Hepatic stellate cell (primary cell): ENCODE measurements around the gene ZNF689.
A peak's percentile ranks its signal among the peaks of the same experiment; 100 is the strongest.
"Not testable (repeated sequence)": the region's sequence is repeated elsewhere in the genome, so short reads cannot be mapped to it uniquely, and the experiment has no call there.

ENCODE experiments used
- DNase-seq: peaks from one replicate; pipeline ENCODE4 v3.0.0; 2011; ENCODE audit warnings: low spot score

Gene ZNF689

DNA sequence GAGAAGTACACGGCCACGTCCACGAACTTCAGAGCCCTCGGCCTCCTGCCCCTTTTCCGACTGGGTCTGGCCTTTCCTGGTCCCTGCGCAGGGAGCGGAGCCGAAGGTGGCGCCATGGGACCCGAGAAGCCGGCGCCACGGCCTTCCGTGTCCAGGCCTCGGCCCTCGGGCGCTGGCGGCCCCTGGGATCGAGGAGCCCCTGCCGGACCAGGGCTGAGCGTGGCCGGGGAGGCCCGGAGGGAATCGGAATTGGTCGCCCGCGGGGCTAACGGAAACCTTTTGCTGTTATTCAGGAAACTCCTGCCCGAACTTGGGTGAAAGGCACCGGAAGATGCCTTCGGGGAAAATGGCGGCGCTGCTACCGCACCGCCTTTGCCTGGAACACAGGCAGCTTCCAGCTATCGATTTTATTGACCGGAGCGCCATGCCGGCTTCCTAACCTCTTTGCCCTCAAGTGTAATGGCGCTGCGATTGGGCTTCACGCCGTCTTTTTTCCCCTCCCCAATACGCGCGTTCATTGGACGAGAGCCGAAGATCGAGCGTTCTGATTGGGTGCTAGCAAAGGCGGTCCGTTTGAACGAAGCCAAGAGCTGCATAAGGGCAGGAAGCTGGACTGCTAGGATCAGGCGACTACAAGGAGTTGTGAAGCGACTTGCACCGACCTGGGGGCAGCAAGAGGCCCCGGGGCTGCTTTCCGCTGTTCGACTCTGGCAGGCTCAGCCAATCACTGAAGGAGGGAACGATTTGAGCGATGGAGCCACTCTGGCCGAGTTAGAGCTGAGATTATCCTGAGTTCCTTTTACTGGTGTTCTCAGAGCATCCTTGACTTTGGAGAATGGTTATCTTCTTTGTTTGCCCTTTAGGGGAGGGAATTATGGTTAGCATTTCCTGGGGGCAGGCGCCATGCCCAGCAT is at the start of gene ZNF689:
TSS of gene ZNF689 (minus strand) at position 464 of the 914 bp plus-strand sequence. CDS start at position 116, 348 bp downstream.
- DNase-seq, result peak; percentile 98

DNA sequence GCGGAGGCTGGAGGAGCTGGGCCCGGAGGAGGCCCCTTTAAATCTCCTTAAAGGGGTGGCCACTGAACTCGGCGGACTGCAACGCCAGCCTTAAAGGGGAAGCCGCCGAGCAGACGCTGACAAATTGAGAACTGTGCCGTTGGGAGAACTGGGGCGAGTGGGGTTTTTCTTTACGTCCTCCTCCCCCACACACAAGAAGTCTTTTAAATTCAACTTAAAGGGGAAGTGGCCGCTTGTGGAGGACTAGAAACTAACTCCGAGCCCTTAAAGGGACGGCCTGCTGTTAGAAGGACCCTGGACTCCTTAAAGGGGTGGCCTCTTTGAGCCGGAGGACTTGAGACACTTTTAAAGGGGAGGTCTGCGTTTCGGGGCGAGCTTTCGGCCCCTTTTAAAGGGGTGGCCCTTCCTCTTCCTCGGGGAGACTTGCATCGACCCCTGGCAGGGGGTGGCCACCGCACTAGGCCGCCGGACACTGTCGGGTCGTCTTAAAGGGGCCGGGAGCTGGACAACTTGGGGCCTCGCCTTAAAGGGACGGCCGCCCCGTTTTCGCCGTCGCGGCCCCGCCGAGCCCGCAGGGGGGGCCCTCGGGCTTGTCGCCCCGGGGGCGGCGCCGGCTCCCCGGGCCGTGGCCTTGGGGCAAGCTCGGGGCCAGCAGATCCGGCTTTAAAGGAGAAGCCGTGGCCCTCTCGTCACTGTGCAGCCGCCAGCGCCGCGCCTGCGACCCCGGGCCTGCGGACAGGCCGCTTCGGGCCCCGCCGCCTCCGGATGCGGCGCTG is 48.7 kb upstream of the ZNF689 start:
- peak; percentile 91 for DNase-seq

DNA sequence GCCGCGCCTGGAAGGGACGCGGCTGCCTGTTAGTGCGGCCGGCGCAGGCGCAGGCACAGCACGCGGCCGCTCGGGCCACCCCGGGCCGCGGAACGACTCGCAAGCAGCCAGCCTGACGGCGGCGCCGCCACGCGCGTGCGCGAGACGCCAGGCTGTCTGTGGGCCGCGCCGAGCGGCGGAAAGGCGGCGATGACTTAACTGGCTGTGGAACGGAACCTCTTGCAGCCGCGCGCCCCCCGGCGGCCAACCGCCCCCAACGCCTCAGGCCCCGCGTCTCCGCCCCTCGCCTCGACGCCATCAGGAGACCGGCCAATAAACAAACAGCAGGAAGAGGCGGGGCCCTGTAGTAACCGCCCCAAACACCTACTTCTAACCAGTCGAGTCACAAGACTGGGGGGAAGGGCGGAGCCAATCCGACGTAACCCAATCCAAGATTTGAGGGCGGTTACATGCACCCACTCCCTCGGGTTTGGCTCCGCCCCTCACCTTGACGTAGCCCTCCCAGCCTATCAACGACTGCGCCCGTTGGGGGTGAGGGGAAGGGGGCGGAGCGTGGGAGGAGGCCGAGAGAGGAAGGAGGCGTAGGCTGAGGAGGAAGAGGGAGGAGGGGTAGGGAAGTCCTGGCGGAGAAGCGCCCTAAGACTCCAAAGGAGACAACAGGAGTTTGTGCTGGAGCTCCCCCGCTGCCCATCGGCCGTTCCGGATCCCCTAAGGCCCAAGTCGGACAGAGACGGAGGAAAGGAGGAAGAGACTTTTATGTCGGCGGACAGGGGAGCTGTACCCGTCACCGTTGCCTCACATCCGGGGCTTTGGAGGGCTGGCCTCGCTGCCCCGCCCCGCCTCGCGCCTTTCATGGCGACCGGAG is 47.9 kb upstream of the ZNF689 start, which contains the start of gene FBRS:
TSS of gene FBRS (plus strand) at position 566 of the 865 bp plus-strand sequence. CDS start 1,088 bp downstream, outside the sequence.
- peak; percentile 99 for DNase-seq

DNA sequence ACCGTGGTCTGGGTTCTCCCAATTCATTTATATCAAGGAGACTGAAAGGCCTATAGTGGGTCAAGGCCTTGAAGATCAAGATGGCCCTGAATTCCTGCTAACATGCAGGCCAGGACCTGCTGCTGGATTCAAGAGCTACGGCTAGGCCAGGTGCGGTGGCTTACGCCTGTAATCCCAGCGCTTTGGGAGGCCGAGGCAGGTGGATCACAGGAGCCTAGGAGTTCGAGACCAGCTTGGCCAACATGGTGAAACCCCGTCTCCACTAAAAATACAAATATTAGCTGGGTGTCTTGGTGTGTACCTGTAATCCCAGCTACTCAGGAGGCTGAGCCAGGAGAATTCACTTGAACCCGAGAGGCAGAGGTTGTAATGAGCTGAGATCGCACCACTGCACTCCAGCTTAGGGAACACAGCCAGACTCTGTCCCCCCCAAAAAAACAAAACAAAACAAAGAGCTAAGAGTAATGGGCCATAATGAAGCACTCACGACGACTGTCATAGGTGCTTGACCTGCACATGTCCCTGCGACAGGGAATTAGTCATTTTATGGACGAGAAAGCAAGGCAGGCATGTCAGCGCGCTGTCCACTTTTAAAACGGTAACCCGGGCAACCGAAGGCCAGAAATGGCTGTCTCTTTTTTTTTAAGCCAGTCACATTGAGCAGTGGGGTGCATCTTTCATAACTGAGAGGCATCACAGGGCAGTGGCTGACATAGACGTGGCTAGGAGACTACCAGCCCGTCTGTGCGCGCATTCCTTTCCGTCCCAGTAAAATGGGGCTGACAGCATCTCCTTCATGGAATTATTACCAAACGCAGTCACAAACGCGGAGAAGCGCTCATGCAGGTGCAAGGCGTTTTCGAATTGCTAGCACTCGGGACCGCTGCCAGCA is 47.0 kb upstream of the ZNF689 start:
- peak; percentile 57 for DNase-seq

DNA sequence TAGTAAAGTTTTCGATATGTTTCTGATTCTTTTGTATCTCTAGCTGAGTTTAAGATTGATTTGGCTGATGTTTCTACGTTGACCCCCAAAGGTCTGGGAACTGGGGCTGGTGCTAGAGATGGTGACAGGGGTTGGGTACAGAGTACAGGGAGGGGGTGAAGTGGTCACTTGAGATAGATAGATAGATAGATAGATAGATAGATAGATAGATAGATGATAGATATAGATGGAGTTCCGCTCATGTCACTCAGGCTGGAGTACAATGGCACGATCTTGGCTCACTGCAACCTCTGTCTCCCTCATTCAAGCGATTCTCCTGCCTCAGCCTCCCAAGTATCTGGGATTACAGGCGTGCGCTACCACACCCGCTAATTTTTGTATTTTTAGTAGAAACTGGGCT is 46.2 kb upstream of the ZNF689 start:
- no peak for DNase-seq

DNA sequence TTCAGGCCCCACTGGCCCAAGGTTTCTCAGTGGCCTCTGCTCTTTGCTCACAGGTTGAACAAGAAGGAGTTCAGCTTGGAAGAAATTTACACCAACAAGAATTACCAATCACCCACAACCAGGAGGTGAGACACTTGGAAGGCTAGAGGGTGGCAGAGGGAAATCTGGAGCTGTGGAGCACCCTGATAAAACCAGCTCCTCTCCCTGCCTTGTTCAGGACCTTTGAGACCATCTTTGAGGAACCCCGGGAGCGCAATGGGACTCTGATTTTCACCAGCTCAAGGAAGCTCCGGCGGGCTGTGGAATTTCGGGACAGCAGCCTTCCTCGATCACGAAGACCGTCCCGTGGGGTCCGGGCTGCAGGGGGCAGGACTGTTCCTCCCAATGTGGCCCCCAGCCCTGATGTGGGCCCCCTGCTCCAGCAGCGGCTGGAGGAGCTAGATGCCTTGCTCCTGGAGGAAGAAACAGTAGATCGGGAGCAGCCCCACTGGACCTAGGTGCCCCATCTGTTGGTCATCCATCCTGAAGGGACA is 45.7 kb upstream of the ZNF689 start:
- DNase-seq, result no peak

DNA sequence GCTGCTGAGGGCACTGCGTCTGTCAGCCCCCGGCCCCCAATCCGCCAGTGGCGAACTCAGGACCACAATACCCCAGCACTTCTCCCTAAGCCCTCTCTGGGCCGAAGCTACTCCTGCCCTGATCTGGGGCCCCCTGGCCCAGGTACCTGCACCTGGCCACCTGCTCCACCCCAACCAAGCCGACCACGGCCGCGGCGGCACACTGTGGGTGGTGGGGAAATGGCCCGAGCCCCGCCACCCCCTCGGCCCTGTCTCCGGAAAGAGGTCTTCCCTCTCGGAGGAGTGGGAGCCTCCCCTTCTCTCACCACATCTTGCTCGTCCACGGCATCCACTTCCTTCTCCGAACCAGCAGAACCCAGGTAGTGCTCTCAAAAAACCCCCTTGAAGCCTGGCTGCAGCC is 44.7 kb upstream of the ZNF689 start:
- DNase-seq, result no peak

DNA sequence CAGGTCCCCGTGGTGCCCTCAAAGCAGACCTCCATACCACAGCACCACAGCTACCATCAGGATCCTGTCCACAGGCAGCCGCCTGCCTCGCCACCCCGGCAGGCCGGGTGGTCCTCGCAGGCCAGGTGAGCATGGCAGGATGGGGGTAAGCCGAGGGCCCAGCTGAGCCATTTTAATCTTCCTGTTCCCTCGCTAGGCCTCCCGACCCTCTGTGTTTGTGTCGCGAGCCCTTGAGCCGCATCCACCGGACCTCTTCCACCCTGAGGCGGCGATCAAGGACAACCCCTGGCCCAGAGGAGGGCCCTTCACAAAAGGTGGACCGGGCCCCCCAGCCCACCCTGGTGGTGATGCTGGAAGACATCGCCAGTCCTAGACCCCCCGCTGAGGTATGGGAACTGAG is 42.5 kb upstream of the ZNF689 start:
- DNase-seq, result no peak

DNA sequence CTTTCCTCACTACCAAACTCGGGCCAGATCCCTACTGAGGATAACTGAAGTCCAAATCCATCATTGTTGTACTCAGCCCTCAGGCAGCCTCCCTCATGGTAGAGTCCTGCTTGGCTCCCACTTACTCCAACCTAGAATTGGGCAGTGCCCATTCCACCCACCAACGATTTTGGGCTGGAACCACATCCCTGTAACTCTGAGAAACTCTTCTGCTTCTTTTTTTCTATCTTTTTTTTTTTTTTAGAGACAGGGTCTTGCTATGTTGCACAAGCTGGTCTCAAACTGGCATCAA is 41.8 kb upstream of the ZNF689 start:
- DNase-seq, result no peak

DNA sequence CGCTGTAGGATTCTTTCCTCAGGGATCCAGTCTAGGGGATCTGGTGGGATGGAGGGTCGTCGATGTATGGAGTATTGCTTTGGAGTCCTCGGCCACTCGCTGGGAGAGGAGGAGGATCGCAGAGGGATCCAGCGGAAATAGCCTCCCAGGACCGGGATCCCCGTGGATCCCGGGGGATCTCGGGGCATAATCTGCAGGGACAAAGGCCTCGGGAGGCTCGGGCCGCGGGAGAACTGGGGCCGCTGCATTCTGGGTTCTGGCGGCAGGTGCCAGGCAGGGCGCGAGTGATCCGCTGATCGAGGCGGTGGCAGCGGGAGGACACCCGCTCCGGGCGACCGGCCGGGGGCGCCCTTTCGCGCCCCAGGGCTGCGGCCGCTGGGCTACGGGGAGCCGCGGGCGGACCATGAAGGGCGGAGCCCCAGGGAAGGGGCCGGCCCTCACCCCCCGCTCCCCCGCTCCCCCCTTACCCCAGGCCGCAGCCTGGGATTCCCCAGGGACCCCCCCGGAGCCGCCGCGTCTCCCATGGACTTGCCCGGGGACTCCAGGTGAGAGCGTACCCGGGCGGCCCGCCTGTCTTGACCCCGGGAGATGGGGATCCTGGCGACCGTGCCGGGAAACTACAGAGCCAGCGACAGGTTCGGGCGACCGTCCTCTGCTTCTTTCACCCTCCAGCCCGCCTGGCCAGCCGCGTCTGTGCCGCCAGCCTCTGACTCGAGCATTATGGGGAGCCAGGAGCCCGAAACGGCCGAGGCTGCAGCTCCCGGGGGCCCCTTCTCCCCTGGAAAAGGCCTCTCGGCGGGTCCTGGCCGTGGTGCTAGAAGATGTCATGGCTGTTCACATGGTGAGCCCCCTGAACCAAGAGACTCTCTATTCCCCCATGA is 41.2 kb upstream of the ZNF689 start:
- DNase-seq, result peak; percentile 82

DNA sequence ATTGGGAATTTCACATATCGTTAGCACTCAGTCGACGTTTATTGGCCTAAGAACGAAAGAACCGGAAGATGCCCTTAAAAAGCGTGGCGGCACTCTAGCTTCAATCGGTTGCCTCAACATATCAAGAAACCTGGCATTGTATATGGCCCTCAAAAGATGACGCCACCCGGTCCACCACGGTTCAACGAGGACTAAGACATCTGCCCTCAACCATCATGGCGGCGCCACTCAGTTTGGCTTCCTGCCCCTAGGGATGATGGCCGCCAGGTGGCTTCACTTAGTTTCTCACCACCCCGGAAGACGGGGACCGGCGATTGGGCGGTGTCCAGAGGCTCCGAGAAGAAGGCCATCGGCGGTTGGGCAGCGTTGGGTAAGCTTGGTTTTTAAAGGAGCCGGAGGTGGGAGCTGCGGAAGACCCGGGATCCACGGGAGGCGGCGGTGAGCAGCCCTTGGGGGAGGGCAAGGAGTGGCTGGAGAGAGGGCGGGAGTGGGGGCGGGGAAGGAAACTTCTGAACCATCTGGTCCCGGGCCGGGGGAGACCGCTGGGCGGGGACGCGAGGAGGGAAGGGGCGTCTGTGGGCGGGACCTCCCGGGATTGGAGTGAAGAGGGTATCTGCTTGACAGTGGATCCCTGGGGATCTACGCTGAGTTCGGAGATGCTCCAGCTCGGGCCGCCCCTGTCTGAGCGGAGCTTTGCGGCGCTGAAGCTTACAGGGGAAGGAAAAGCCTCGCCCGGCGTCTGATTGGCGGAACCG is 40.4 kb upstream of the ZNF689 start, which contains the start of gene PRR14:
TSS of gene PRR14 (plus strand) at position 592 of the 755 bp plus-strand sequence. CDS start 686 bp downstream, outside the sequence.
- peak; percentile 97 for DNase-seq

DNA sequence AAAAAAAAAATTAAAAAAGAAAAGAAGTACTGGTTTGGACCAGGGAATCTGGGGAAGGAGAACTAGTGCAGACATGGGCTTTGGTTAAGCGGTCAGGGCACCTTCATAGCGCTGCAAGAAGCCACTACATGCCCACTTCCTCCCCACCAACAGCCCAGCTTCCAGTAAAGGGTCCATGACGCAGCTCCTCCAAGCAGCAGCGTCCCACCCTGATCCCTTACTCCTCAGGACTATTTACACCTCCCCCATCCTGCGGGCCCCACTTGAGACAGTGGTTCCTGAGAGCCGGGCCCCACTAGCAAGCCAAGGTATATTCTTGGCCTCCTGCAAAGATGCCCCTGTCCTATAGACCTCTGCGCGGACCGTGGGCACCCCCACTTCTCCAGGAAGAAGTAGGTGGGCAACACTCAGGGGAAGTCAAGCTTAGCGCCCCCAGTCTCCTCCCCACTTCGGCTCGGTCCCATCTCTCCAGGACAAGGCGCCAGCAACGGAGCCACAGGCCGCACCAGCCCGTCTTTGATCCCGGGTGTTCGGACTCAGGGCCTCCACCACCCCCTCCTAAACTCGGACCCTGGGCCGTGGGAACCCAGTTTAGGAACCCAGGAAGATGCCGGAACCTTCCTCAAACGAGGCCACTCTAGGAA is 39.7 kb upstream of the ZNF689 start:
- DNase-seq, result no peak

DNA sequence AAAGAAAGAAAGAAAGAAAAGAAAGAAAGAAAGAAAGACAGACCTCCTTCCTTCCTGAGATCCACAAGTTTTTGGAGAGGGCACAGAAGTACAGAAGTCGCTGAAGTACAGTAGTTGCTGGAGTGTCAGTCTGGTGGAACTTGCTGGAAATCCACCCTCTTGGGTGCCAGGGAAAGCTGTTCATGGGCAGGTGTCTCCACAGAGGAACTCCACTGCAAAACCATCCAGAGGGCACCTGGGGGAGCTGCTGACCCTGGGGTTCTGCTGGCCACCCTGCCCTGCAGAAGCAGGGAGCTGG is 37.0 kb upstream of the ZNF689 start:
- DNase-seq, result no peak

DNA sequence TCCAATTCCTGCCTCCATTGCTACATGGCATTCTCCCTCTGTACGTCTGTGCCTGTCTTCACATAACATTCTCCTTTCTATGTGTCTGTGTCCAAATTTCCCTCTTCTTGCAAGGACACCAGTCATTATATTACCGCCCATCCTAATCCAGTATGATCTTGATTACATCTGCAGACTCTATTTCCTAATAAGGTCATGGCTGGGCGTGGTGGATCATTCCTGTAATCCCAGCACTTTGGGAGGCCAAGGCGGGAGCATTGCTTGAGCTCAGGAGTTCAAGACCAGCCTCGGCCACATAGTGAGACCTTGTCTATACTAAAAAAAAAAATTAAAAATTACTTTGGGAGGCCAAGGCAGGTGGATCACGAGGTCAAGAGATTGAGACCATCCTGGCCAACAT is 35.5 kb upstream of the ZNF689 start:
- DNase-seq, result no peak

DNA sequence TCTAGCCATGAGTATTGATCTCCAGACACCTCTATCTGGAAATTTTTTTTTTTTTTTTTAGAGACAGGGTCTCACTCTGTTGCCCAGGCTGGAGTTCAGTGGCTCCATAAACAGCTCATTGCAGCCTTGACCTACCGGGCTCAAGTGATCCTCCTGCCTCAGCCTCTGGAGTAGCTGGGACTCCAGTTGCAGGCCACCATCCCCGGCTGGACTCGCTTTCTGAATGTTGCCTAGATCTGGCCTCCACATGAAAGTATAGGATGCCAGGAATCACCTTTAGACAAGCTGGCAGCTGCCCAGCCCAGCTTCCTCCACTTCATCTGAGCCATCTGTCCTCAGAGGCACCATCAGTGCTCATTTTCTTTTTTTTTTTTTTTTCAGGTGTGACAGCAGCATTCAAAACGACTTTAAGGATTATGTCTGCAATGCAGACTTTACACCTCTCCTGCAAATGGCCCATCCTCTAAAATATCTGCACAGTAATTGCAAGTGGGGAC is 34.2 kb upstream of the ZNF689 start:
- no peak for DNase-seq

DNA sequence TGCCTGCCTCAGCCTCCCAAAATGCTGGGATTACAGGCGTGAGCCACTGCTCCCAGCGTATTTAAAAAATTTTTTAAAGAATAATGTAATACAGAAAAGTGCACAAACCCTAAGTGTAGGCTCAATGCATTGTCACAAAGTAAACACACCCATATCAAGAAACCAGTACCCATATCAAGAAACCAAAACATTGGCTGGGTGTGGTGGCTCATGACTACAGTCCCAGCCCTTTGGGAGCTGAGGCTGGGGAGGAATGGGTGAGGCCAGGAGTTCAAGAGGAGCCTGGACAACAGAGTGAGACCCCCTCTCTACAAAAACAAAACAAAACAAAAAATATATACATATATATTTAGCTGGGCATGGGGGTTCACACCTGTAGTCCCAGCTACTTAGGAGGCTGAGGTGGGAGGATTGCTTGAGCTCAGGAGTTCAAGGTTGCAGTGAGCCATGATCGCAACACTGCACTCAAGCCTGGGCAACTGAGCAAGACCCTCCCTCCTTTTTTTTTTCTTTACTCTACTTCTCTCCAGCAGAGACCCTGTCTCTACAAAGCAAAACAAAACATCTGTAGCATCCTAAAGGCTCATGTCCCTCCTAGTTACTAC is 31.3 kb upstream of the ZNF689 start:
- no peak for DNase-seq

DNA sequence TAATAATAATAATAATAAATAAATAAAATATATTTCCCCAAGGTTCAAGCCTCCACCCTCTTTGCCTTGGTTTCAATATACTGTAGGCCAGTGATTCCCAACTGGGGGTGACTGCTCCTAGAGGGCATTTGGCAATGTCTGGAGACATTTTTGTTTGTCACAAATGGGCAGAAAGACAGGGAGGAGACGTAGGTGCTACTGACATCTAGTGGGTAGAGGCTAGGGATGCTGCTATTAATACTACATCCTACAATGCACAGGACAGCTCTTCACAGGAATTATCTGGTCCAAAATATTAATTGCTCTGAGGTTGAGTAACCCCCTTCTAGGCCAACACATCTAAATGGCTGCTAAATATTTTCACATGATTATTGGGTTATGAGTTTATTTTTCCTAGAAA is 27.8 kb upstream of the ZNF689 start:
- no peak for DNase-seq

DNA sequence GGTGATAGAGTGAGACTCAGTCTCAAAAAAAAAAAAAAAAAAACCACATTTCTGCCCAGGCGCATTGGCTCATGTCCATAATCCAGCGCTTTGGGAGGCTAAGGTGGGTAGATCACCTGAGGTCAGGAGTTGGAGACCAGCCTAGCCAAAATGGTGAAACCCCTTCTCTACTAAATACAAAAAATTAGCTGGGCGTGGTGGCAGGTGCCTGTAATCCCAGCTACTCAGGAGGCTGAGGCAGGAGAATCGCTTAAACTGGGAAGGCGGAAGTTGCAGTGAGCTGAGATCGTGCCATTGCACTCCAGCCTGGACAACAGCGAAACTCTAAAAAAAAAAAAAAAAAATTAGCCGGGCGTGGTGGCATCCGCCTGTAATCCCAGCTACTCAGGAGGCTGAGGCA is 26.9 kb upstream of the ZNF689 start:
- not testable (repeated sequence) for DNase-seq
